K562 (cell line): ENCODE results near the gene KRT82. TPM values are rescaled to one million over a fixed set of nuclear protein-coding genes. Genes with fewer than 3 reads are reported as not detected.

Experiments
- ATAC-seq: fragments of 200-7000 bp; cut with Tn5 transposase; 3 replicates; pipeline ENCODE4 v1.9.1; 2020; ENCODE audit warnings: moderate library complexity
- BruUV-seq: library from RNA; stranded (reverse); fragments of 400-500 nt; replicated peaks from 2 replicates; lab custom pipeline; 2021; lab: Mats Ljungman, UMichigan
- CTCF ChIA-PET: fragments of 300-600 bp; formaldehyde crosslinking; extraction: SDS; loops from one replicate; lab custom pipeline; 2021; ENCODE audit warnings: low intra/inter-chr PET ratio; lab: Yijun Ruan, JAX
- POLR2A ChIA-PET: fragments of 300-600, 350-650 bp; sonication (Branson Sonifier 250); formaldehyde crosslinking; extraction: SDS; loops from one replicate; lab custom pipeline; 2021; ENCODE audit warnings: antibody characterized with exemption, inconsistent platforms; lab: Yijun Ruan, JAX
- DNase-seq, 4 experiments: peaks; one replicate each; pipeline versions ENCODE4 v3.0.0 to v3.0.0-alpha.2; 2011 to 2018; ENCODE audit warnings: low spot score in 3 of 4, mixed read lengths in 3 of 4; ENCODE audit errors: extremely low read depth in 1 of 4
- FAIRE-seq: peaks from 2 replicates; lab custom pipeline; 2011; peaks lifted over from hg19 to GRCh38; lab: Jason Lieb, UNC
- H2AFZ ChIP-seq: 2 replicates; pipeline ENCODE4 v1.6.0; 2011; ENCODE audit warnings: low read depth, low read length, control low read depth, inconsistent platforms
- H3K27ac ChIP-seq: fragments of 200-600 bp; 3 replicates; pipeline ENCODE4 v1.8.0; 2011; ENCODE audit warnings: low read depth, mild to moderate bottlenecking, control low read depth, inconsistent platforms, low read length, moderate library complexity, mixed read lengths; ENCODE audit errors: extremely low read depth
- H3K27me3 ChIP-seq, 2 experiments: fragments of 300-600 bp in 1 of 2; 2 replicates in 1 of 2; 3 replicates in 1 of 2; pipeline versions ENCODE4 v1.6.0 to v1.8.0; 2011; ENCODE audit warnings: inconsistent platforms in 2 of 2, low read length in 2 of 2, mild to moderate bottlenecking in 1 of 2, mixed read lengths in 1 of 2, moderate library complexity in 1 of 2; ENCODE audit not compliant: control insufficient read depth in 2 of 2, insufficient read depth in 2 of 2
- H3K36me3 ChIP-seq: fragments of 300-600 bp; 3 replicates; pipeline ENCODE4 v1.8.0; 2011; ENCODE audit warnings: mild to moderate bottlenecking, low read length, inconsistent platforms; ENCODE audit not compliant: control insufficient read depth, insufficient read depth
- H3K4me1 ChIP-seq, 2 experiments: fragments of 200-600 bp in 1 of 2; replicated peaks in 1 of 2; 2 replicates in 1 of 2; 3 replicates in 1 of 2; pipeline versions ENCODE4 v1.5.1 to v1.8.0; 2011; ENCODE audit warnings: inconsistent platforms in 2 of 2, low read length in 2 of 2, mild to moderate bottlenecking in 1 of 2, mixed read lengths in 1 of 2, moderate library complexity in 1 of 2; ENCODE audit not compliant: control insufficient read depth in 2 of 2, insufficient read depth in 2 of 2
- H3K4me2 ChIP-seq: 2 replicates; pipeline ENCODE4 v1.6.1; 2011; ENCODE audit warnings: low read length, control low read depth, inconsistent platforms, mixed read lengths; ENCODE audit not compliant: insufficient read depth
- H3K4me3 ChIP-seq: fragments of 200-600 bp; sonication (generic), shearing (Covaris generic); 2 replicates; pipeline ENCODE4 v1.5.1; 2016; ENCODE audit warnings: control low read depth, inconsistent platforms
- H3K79me2 ChIP-seq: fragments of 200-600 bp; 3 replicates; pipeline ENCODE4 v1.8.0; 2011; ENCODE audit warnings: low read length, inconsistent platforms; ENCODE audit not compliant: control insufficient read depth, insufficient read depth
- H3K9ac ChIP-seq, 2 experiments: 2 replicates each; pipeline versions ENCODE4 v1.6.0 to v1.6.1; 2011; ENCODE audit warnings: low read depth in 2 of 2, low read length in 2 of 2, control low read depth in 1 of 2, inconsistent platforms in 1 of 2, mild to moderate bottlenecking in 1 of 2, mixed read lengths in 1 of 2; ENCODE audit not compliant: insufficient read depth in 1 of 2
- H3K9me1 ChIP-seq: one replicate; pipeline ENCODE4 v1.6.0; 2011; ENCODE audit warnings: inconsistent platforms, mild to moderate bottlenecking, low read length, moderate library complexity; ENCODE audit not compliant: control insufficient read depth, insufficient read depth
- H3K9me3 ChIP-seq: replicated peaks from 2 replicates; pipeline ENCODE4 v1.5.1; 2011; ENCODE audit warnings: low read depth, low read length, inconsistent platforms; ENCODE audit not compliant: control insufficient read depth, insufficient read depth
- H4K20me1 ChIP-seq: replicated peaks from 2 replicates; pipeline ENCODE4 v1.6.1; 2011; ENCODE audit warnings: low read length, inconsistent platforms, mixed read lengths; ENCODE audit not compliant: control insufficient read depth, insufficient read depth
- GATAD2A ChIP-seq: fragments of 450-650 bp; IDR thresholded peaks from 2 replicates; pipeline ENCODE4 v1.6.1; 2017
- HSF4 ChIP-seq: fragments of 250-450 bp; sonication (Bioruptor Pico); IDR thresholded peaks from 2 replicates; pipeline ENCODE4 v2.1.2; 2022; ENCODE audit warnings: mild to moderate bottlenecking, moderate library complexity, borderline replicate concordance
- NFXL1 ChIP-seq: fragments of 450-650 bp; formaldehyde crosslinking; IDR thresholded peaks from 2 replicates; pipeline ENCODE4 v1.4.0; 2021; ENCODE audit warnings: mild to moderate bottlenecking
- PATZ1 ChIP-seq: fragments of 250-450 bp; sonication (Bioruptor Pico); IDR thresholded peaks from 2 replicates; pipeline ENCODE4 v1.5.0; 2020; ENCODE audit warnings: mild to moderate bottlenecking, borderline replicate concordance
- SAFB ChIP-seq: fragments of 200-400 bp; formaldehyde crosslinking; IDR thresholded peaks from 2 replicates; pipeline ENCODE4 v1.6.1; 2017; ENCODE audit warnings: low read depth, low read length, borderline replicate concordance
- SNIP1 ChIP-seq: fragments of 450-650 bp; IDR thresholded peaks from 2 replicates; pipeline ENCODE4 v1.7.1; 2017; ENCODE audit warnings: low read depth, mild to moderate bottlenecking
- TBP ChIP-seq: optimal IDR thresholded peaks from 2 replicates; pipeline ENCODE3; 2011; ENCODE audit warnings: low read depth, low read length, improper control_type of control experiment
- YY1 ChIP-seq, 3 experiments: IDR thresholded peaks; 2 replicates each; pipeline ENCODE4 v1.6.1; 2011; ENCODE audit warnings: low read length in 2 of 3, mild to moderate bottlenecking in 2 of 3, moderate library complexity in 2 of 3, borderline replicate concordance in 1 of 3, control low read depth in 1 of 3, low read depth in 1 of 3; ENCODE audit not compliant: insufficient read depth in 3 of 3, insufficient replicate concordance in 2 of 3, control insufficient read depth in 1 of 3, insufficient read length in 1 of 3; ENCODE audit errors: extremely low read depth in 1 of 3
- ZEB2 ChIP-seq: fragments of 450-650 bp; IDR thresholded peaks from 2 replicates; pipeline ENCODE4 v1.6.1; 2016
- ZNF592 ChIP-seq: fragments of 450-650 bp; IDR thresholded peaks from 2 replicates; pipeline ENCODE4 v1.6.1; 2017; ENCODE audit warnings: antibody characterized with exemption, mild to moderate bottlenecking
- WGBS: fragments of 100-300 bp; shearing (Covaris generic); methylation state at CpG from one replicate; pipeline ENCODE4 v1.1.6; 2016; ENCODE audit warnings: low coverage, mixed read lengths; ENCODE audit not compliant: insufficient coverage; ENCODE audit errors: missing lambda C conversion rate; 5-methylcytosine and 5-hydroxymethylcytosine counted together
- in situ Hi-C: fragments of 300-500 bp; cut with MboI; formaldehyde crosslinking; loops from 4 replicates; pipeline ENCODE4 v1.15.0; 2018; ENCODE audit warnings: inconsistent platforms, mixed read lengths
- intact Hi-C: fragments of 100-400 bp; cut with micrococcal nuclease; formaldehyde crosslinking; loops from 2 replicates; pipeline ENCODE4 v1.14.2; 2022
- polyA plus RNA-seq, 8 experiments: library from polyadenylated mRNA; depleted of rRNA in 4 of 8; stranded (reverse) in 5 of 8; unstranded in 3 of 8; fragments of >200 nt; fragmentation: Nextera tagmentation in 2 of 8; fragmentation: Illumina TruSeq in 1 of 8; extraction: Ambion mirVana in 2 of 8; extraction: Trizol in 1 of 8; gene quantifications; 2 replicates each; pipeline versions ENCODE4 v1.2.1 to v1.2.3, GENCODE V29; 2011 to 2014; ENCODE audit warnings: inconsistent platforms in 1 of 8, missing spikeins in 1 of 8
- total RNA-seq, 7 experiments: library from RNA; depleted of rRNA in 6 of 7; stranded (reverse); fragments of >200 nt in 6 of 7; fragmentation: Illumina TruSeq in 2 of 7; extraction: Trizol in 2 of 7; gene quantifications; 2 replicates each; pipeline versions ENCODE4 v1.2.1 to v1.2.3, GENCODE V29; 2011 to 2021; ENCODE audit warnings: low replicate concordance in 1 of 7
- TF ChIP-seq, protein P1 (sequence below), 3 experiments: fragments of 200-800 bp in 1 of 3; sonication (Bioruptor generic) in 1 of 3; sonication (generic) in 1 of 3; formaldehyde crosslinking in 1 of 3; IDR thresholded peaks; 2 replicates each; pipeline versions ENCODE4 v1.6.1 to v1.8.0; 2016 to 2022; ENCODE audit warnings: mild to moderate bottlenecking in 2 of 3, missing compliant biosample characterization in 2 of 3, missing genetic modification characterization in 2 of 3, missing genetic modification reagents in 1 of 3
- TF ChIP-seq, protein P2 (sequence below): sonication (generic); formaldehyde crosslinking; IDR thresholded peaks from 2 replicates; pipeline ENCODE4 v1.8.0; 2022; ENCODE audit warnings: missing genetic modification reagents, mild to moderate bottlenecking, borderline replicate concordance

KRT82 gene
- total and polyA plus RNA-seq, 9 of the 15 experiments (the other 6 are each of a cell fraction or from before 2014, with no cell fraction given): not detected

DNA sequence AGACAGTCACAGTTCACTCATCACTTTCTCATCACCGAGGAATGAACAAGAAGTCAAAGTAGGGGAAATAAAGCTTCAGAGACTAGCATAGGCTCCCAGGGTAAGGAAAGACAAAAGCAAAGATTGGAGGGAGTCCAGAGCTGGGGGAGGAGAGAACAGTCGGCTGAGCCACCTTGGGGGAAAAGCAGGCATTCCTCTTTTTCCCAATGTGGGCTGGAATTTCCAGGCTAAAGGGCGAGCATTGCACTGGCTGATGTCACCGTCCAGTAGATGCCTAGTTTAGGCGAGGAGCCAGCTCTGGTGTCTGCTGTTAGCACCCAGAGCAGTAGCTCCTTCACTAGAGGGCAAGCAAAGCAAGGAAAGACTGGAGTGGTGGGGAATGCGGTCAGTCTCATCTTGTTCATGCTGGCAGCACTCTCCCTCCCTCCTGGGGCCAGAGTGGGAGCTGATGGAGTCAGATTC is 36.5 kb upstream of the KRT82 start:
- no TSS peak for BruUV-seq
- Histone ChIP-seq H3K9me3 (no peaks in the 10 kb centered on the region), H3K36me3 (no peaks in the 10 kb centered on the region), H3K4me3 (no peak overlapping the region), H3K4me1 (no peaks in the 10 kb centered on the region), H3K27ac (no peak overlapping the region), H2AFZ (no peak overlapping the region), H3K4me2 (no peak overlapping the region), H3K79me2 (no peaks in the 10 kb centered on the region), H4K20me1 (no peaks in the 10 kb centered on the region; the same call in 1 of the 2 replicates), H3K27me3 (peaks cover 2 to 36% of the 10 kb centered on the region in 2 experiments; a peak in 4 of 5 replicates), H3K9me1 (no peaks in the 10 kb centered on the region), H3K9ac (no peak overlapping the region)
- 0% methylated on average over 6 of the region's 6 CpGs for WGBS
- no peak for ATAC-seq
- in situ Hi-C loops (no loop called here), intact Hi-C loops (no loop called here)
- ChIA-PET POLR2A (no interaction called here), CTCF (no interaction called here)
- no peak for DNase-seq
- no peak for FAIRE-seq
- no peak for TF ChIP-seq TBP
- TF ChIP-seq PATZ1 (CRISPR knock-in tag): no peak
- TF ChIP-seq YY1 (IDR thresholded peaks at IDR 0.05; ENCODE audit: borderline replicate concordance in 1 of 3, control insufficient read depth in 1 of 3, extremely low read depth in 1 of 3, insufficient read depth in 3 of 3, insufficient read length in 1 of 3, insufficient replicate concordance in 2 of 3, low read depth in 1 of 3, low read length in 2 of 3): no peak
- no peak for TF ChIP-seq GATAD2A
- TF ChIP-seq SNIP1: no peak
- no peak for TF ChIP-seq ZEB2
- no peak for TF ChIP-seq ZNF592
- no peak for TF ChIP-seq HSF4 (CRISPR knock-in tag)
- no peak for TF ChIP-seq NFXL1 (CRISPR knock-in tag)
- no peak for TF ChIP-seq SAFB
- TF ChIP-seq, protein P1, sequence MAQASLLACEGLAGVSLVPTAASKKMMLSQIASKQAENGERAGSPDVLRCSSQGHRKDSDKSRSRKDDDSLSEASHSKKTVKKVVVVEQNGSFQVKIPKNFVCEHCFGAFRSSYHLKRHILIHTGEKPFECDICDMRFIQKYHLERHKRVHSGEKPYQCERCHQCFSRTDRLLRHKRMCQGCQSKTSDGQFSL (CRISPR knock-in tag; IDR thresholded peaks at IDR 0.05): no peak
- TF ChIP-seq, protein P1 (tag; IDR thresholded peaks at IDR 0.05): no peak
- TF ChIP-seq, protein P2, sequence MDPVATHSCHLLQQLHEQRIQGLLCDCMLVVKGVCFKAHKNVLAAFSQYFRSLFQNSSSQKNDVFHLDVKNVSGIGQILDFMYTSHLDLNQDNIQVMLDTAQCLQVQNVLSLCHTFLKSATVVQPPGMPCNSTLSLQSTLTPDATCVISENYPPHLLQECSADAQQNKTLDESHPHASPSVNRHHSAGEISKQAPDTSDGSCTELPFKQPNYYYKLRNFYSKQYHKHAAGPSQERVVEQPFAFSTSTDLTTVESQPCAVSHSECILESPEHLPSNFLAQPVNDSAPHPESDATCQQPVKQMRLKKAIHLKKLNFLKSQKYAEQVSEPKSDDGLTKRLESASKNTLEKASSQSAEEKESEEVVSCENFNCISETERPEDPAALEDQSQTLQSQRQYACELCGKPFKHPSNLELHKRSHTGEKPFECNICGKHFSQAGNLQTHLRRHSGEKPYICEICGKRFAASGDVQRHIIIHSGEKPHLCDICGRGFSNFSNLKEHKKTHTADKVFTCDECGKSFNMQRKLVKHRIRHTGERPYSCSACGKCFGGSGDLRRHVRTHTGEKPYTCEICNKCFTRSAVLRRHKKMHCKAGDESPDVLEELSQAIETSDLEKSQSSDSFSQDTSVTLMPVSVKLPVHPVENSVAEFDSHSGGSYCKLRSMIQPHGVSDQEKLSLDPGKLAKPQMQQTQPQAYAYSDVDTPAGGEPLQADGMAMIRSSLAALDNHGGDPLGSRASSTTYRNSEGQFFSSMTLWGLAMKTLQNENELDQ (CRISPR knock-in tag): no peak
